Measurements from ENCODE around the gene SRSF2.

DNA sequence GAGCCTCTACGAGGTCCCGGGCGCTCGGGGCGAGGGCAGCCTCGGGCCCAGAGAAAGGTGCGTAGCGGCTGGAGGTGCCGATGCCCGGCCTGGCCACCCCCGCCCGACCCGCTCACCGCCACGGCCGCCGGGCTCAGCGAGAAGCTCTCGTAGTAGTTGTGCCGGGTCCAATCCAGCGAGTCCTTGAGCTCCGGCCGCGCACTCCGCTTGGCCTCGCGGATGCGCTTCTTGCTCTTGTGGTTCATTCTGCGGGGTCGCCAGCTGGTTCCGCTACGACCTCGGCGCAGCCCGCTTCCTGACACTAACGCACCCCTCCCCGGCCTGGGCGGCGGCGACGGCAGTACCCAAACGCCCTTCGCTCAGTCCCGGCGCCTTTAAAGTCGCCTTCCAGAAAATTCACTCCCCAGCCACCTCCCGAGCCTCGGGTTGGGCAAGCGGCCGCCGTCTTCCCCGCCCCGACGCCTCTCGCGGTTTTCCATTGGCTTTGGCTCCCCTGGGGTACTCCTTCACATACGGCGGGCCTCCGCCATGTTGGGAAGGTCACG, 10.8 kb downstream of the SRSF2 start, which contains the start of gene JMJD6:
- TF ChIP-seq EZH2phosphoT487 (IDR thresholded peaks at IDR 0.05; ENCODE audit: insufficient read depth, low read depth) (no peak), EZH2 (IDR thresholded peaks at IDR 0.05; ENCODE audit: insufficient read depth, poor library complexity, severe bottlenecking) (no peak)
